Fibroblast of gingiva (primary cell): ENCODE results near the gene TRIM44.
"Not testable (repeated sequence)": the region's sequence is repeated elsewhere in the genome, so short reads cannot be mapped to it uniquely, and the experiment has no call there.

Experiments used
- DNase-seq: peaks from one replicate; pipeline ENCODE4 v3.0.0-alpha.2; 2011; ENCODE audit warnings: low read depth

Gene TRIM44

GRCh38 chr11:35672608-35673007 is 10.0 kb downstream of the TRIM44 start:
- no peak for DNase-seq

DNA sequence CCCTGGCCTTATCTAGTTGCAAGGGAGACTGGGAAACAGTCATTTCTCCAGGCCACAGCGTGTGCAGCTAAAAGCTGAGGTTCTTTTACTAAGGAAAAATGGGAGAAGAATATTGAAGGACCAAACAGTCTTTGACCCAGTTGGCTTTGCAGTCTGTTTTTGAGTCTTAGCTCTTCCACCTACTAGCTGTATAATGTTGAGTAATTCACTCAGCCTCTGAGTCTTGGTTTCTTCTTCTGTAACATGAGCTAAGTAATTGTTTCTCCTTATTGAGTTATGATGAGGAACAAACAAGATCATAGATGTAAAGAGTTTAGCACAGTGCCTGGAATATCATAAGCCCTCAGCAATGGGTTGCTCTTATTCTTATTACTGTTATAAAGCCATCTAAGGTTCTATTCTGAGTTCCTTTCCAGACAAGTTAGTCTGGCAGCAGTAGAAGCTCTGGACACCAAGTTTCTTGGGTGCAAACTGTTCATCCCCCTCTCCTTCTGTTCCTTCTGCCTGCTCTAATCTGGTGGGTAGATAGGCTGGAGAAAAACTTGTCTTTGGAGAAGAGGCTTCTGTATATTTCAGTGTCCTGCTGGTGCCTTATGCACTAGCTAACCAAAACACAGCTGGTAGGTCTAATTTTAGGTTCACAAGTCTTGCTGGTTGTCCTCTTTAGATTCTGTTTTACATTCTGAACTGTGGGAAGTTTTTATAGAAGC is 13.5 kb downstream of the TRIM44 start:
- peak; percentile 39 for DNase-seq

DNA sequence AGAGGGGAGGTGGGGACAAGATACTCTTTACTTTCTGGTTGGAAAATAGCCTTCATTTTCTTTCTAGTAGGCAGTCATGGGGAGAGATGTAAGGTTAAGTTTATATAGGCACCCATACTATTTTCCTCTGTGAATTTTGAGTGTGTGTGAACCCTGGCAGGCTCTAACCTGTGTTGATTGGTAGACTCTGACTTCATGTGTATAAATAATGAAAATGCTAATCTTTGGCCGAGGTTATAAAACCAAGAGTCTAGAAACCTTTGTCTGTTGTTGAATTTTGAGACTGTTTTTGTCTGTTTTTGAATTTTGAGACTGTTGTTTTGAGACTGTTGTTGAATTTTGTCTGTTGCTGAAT is 14.0 kb downstream of the TRIM44 start:
- DNase-seq: no peak

DNA sequence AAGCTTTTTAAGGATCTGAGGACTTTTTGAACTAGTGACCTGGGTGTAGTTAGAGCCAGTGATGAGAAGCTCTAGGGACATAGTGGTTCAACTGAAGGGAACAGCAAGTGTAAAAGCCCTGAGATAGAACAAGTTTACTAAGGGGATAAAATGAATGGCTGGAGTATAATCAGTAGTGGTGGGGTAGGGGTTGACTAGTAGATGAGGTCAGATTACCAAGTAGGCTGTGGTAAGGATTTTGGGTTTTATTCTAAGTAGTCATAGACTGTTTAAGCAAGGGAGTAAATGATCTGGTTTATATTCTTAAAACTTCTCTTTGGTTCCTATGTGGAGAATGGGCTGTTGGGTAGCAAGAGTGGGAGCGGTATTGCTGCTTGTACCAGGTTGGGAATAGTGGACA is 15.3 kb downstream of the TRIM44 start:
- no peak for DNase-seq

DNA sequence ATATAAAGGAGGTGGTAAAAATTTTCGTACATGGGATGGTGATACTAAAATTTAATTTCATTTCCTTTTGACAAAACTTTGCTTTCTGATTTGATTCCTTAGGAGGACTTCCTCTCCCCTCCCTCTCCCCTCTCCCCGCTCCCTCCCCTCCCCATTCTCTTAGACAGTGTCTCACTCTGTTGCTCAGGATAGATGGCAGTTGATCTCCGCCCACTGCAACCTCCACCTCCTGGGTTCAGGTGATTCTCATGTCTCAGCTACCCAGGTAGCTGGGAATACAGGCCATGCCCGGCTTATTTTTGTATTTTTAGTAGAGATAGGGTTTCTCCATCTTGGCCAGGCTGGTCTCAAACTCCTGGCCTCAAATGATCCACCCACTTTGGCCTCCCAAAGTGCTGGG is 15.9 kb downstream of the TRIM44 start:
- no peak for DNase-seq

- no peak for DNase-seq
Observed at GRCh38 chr11:35678975-35679374, 16.4 kb downstream of the TRIM44 start.

GRCh38 chr11:35680506-35680905 is 17.9 kb downstream of the TRIM44 start:
- no peak for DNase-seq

DNA sequence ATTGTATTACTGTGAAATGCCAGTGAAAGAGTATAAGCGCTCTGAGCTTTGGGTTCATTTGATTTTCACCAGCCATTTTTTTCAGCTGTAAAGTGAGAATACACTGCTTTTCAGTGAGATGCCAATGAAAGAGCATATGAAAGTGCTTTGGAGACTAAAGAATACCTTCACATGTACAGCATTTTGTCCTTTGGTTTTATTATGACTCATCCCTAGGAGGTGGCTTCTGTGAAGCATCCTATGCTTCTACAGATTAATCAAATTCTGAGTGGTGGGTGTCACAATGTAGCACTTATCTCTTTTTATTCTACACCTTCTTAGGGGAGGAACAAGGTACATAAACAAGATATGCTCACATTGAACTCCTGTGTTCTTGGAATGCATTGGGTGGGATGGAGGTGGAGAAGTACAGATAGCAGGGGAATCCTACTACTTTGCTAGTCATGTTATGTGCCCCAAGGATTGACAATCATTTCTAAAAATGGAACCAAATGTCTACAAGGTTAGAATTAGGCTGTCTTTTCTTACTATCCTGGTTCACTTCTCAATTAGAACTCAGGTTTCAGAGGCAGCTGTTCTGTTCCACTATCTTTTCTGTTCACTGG is 18.7 kb downstream of the TRIM44 start:
- DNase-seq: no peak

DNA sequence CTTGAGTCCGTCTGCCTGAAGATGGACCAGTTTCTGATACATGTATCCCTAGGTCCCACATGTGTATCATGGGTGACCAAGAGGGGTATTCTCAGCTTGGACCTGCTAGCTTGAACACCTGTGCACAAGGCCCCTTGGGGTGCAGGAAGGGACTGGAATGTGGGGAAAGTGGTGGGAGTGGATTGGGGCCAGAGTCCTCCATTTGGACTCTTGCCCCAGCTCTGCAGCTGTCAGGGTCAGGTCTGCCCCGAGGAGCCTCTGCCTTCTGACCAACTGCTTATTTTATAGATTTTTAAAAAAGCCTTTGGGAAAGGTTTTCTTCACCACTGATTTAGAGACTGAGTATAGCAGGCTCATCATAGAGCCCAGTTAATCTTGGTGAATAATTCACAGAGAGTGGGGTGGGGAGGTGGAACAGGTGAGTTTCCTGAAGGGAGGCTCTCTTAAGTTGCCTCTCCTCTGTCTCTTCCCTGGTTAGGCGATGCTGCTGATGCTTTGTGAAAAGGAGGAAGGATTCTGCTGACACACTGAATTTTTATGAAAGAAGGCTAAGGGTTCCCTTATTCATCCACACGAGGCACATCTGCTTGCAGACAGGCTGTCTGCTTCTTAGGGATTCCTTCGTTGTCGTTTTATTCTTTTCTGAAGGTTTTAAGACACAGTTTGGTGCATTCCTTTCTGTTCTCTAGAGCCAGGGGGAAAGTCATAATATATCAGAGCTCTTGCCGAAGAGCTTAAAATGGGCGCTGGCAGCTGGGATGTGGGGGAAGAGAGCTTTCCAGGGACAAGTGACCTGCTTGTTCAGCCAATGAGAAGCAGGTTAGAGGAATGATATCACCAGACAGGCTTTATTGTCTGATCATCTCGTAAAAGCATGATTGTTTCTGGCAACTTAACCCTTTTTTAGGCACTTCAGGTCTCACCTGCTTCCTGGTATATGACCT is 19.9 kb downstream of the TRIM44 start:
- no peak for DNase-seq

DNA sequence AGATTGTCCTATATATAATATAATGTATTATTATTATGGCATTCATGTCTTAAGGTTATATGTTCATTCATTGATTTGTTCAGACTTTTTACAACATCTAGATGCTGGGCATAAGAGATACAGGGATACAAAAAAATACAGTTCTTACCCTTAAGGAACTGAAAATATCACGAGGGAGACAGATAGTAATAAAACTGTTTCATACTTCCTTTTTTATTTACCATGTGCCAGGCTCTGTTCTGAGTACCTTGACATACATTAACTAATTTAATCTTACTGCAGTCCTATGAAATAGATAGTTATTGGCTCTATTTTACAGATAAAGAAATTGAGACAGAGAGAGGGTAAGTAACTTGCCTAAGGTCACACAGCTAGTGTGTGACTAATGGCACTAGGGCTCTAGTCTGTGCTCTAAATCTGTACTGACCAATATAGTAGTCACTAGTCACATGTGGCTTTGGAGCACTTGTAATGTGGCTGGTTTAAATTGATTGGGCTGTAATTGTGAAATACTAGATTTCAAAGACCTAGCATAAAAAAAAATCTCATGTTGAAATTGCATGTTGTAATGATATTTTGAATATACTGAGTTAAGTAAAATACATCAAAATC is 21.3 kb downstream of the TRIM44 start:
- DNase-seq: peak; percentile 66

- no peak for DNase-seq
Observed at GRCh38 chr11:35688023-35688422, 25.4 kb downstream of the TRIM44 start.

DNA sequence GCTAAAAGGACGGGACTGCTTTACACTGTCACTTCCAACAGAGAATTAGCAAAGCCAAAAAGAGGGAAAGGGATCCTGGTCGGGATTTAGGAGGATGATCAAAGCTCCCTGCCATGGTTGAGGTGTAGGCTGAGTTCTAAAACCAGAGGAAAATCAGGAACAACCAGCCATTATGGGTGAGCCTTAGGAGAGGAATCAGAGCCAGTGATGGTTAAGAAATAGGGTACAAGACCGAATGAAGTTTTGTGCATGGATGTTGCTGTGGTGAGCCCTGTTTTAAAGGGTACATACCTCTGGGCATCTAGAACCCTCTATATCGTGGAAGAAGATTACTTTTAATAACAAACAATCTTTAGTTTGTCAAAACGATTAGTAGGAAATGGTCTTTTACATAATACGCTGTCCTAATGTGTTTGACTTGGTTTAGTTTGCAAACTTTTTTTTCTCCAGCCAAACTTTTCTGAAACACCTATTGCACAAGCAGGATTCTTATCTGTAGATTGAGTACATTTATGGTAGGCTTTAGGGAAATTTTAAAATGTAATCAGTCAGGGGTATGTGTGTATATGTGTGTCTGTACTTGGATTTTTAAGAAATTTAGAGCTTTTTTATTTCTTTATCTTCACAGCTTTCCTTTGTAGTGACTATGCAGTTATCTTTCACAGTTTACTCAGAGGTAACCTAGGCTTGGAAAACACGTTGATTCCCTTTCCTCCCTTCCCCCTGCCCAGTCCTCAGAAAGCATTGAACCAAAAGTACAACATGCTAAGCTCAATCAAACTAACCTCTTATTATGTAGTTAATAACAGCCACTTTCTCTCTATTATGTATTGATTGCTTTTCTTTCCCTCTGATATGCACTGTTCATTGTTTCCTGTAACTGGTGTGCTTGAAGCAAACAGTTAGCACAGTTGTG is 26.8 kb downstream of the TRIM44 start:
- no peak for DNase-seq

- DNase-seq: no peak
Observed at GRCh38 chr11:35702126-35702525, 39.6 kb downstream of the TRIM44 start.

GRCh38 chr11:35709376-35709775 is 46.8 kb downstream of the TRIM44 start:
- DNase-seq: peak; percentile 4

DNA sequence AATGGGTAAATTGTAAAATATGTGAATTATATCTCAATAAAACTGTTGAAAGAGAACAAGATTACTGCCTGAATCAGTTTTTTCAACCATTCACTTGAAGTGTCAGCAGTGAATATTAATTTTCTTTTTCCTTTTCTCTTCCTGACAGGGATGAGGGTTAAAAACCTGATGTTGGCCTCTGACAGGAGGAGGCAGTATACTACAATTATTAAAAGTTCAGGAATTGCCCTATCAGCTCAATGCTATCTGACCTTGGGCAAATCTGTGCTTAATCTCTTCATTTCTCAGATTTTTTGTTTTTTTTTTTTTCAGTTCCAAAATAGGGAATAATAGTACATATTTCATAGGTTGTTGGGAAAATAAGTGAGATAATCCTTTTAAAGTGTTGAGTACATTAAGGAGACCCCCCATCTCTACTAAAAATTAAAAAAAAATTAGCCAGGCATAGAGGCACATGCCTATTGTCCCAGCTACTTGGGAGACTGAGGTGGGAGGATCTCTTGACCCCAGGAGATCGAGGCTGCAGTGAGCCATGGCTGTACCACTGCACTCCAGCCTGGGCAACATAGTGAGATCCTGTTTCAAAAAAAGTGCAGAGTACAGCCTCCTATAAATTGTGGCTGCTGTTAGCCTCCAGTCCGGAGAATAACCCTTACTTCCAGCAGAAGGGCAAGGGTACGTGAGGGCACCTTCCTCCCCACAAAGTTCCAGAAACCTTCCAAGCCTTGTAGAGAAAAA is 48.8 kb downstream of the TRIM44 start:
- no peak for DNase-seq

DNA sequence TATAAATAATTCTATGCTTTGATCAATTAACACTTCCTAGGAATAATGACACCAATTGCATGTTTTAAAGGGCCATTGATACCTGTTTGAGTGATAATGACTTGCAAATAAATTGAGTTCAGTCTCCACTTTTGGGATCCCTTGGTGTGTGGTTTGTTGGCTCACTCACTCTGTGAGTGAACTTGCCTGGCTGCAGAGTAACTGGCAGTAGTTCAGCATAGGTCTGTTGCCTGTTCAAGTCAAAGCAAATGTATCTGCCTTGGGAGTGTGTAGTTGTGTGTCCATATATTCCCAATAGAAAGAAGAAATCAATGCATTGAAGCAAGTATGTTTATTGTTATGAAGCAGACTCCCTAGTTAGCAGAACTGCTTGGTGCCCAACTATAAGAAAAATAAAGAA is 49.3 kb downstream of the TRIM44 start:
- DNase-seq: no peak

DNA sequence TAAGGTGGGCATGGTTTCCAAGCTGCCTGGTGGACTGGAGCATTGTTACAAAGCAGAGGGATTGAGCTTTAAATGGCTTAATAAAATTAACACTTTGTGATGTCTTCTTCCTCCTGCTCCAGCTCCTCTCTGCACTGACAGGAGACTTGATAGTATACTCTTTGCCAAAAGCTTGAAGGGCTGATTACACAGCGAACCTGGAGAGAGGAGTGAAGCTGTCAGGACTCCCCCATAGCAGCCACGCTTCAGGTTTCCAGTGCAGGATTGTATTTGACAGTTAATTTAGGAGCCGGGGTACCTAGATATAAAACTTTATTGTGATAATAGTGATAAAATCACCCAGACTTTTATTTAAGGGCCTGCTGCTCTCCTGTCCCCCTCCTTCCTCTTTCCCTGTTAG is 50.0 kb downstream of the TRIM44 start:
- no peak for DNase-seq

DNA sequence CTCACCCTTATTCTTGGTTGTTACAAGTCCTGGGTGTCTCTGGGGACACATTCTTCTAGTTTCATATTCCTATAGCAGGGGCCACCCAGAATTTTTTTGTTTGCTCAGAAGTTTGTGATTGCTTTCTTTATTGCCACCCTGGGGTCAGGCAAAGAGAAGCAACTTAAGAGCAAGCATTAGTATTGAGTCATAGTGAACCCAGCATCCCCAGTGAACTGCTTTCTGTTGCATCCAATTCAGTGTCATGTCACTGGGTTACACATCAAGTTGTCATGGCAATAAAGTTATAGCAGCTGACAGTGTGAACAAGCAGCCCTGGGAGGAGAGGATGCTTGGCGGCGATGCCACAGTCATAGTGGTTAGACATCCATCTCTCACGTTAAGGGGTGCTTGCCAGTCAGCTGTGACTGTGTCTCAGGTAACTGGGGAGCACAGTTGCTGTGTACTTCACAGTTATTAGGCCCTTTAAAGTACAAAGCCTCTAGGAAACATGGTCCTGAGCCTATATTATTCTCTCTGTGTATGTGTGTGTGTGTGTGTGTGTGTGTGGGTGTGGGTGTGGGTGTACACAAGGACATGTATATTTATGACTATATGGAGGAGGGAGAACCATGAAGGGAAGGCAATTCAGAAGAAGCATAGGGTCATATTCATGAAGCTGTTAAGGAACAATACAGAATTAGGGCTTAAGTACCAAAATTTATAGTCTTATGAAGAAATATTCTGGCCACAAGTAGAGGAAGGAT is 52.5 kb downstream of the TRIM44 start:
- peak; percentile 39 for DNase-seq

DNA sequence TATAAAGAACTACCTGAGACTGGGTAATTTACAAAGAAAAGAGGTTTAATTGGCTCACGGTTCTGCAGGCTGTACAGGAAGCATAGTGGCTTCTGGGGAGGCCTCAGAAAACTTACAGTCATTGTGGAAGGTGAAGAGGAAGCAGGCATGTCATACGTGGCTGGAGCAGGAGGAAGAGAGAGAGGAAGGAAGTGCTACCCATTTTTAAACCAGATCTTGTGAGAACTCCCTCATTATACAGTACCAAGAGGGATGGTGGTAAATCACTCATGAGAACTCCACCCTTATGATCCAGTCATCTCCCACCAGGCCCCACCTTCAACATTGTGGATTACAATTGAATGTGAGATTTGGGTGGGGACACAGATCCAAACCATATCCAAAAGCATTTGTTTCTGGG is 53.1 kb downstream of the TRIM44 start:
- DNase-seq: not testable (repeated sequence)

- DNase-seq: no peak
Observed at GRCh38 chr11:35717043-35717442, 54.5 kb downstream of the TRIM44 start.
